ENCODE results near the gene GJA4.

- no peak for TF ChIP-seq CTCF (IDR thresholded peaks at IDR 0.05)
- no peak for TF ChIP-seq POLR2A (IDR thresholded peaks at IDR 0.05)
Observed at GRCh38 chr1:34755961-34756360, 36.8 kb upstream of the GJA4 start.
